GM12873 (cell line): Measurements from ENCODE around the gene SMARCAD1.

ENCODE experiments used
- TF ChIP-seq, protein P1 (sequence below): IDR thresholded peaks from 2 replicates; pipeline ENCODE4 v1.5.1; 2012; ENCODE audit warnings: low read depth, mild to moderate bottlenecking, moderate library complexity, low read length, control low read depth; ENCODE audit not compliant: insufficient read depth; ENCODE audit errors: missing control alignments

Gene SMARCAD1

DNA sequence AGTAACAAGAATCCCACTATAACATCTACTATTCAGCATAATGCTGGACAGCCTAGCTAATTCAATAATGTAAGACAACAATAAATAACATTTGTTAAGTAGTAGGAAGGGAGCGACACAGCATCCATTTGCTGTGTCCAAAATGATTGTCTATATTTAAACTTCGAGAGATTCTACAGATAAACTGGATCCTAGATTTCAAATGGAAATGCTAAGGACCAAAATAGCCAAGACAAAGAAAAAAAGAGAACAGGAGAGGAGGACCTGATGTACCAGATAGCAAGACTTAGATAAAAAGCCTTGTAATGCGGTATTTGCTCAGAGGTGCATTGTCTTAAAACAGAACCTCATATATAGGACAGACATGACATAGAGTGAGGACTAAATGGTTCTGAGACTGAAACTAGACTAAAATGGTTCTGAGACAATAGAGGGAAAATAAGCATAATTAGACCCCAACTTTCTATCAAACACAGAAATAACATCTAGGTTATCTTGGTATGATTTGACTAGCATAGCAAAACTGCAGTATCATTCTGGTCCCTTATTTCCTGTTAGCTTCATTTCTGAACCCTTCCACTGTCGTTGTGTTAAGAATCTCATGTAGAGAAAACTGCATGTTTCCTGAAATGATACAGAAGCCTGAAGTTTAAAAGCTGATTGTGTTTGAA lies 131.2 kb downstream of the SMARCAD1 start:
- TF ChIP-seq, protein P1, sequence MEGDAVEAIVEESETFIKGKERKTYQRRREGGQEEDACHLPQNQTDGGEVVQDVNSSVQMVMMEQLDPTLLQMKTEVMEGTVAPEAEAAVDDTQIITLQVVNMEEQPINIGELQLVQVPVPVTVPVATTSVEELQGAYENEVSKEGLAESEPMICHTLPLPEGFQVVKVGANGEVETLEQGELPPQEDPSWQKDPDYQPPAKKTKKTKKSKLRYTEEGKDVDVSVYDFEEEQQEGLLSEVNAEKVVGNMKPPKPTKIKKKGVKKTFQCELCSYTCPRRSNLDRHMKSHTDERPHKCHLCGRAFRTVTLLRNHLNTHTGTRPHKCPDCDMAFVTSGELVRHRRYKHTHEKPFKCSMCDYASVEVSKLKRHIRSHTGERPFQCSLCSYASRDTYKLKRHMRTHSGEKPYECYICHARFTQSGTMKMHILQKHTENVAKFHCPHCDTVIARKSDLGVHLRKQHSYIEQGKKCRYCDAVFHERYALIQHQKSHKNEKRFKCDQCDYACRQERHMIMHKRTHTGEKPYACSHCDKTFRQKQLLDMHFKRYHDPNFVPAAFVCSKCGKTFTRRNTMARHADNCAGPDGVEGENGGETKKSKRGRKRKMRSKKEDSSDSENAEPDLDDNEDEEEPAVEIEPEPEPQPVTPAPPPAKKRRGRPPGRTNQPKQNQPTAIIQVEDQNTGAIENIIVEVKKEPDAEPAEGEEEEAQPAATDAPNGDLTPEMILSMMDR: no peak

DNA sequence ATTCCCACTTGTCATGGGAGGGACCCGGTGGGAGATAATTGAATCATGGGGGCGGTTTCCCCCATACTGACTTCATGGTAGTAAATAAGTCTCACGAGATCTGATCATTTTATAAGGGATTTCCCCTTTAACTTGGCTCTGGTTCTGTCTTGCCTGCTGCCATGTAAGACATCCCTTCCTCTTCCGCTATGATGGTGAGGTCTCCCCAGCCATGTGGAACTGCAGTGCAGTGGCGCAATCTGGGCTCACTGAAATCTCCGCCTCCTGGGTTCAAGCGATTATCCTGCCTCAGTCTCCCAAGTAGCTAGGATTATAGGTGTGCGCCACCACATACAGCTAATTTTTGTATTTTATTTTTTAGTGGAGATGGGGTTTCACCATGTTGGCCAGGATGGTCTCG lies 132.1 kb downstream of the SMARCAD1 start:
- TF ChIP-seq, protein P1: no peak
